Pons (tissue), 1 donor: ENCODE data around the gene HOXD10.

Experiments
- DNase-seq: peaks from one replicate; pipeline ENCODE4 v3.0.0-alpha.2; 2016; ENCODE audit warnings: low spot score

Gene HOXD10

DNA sequence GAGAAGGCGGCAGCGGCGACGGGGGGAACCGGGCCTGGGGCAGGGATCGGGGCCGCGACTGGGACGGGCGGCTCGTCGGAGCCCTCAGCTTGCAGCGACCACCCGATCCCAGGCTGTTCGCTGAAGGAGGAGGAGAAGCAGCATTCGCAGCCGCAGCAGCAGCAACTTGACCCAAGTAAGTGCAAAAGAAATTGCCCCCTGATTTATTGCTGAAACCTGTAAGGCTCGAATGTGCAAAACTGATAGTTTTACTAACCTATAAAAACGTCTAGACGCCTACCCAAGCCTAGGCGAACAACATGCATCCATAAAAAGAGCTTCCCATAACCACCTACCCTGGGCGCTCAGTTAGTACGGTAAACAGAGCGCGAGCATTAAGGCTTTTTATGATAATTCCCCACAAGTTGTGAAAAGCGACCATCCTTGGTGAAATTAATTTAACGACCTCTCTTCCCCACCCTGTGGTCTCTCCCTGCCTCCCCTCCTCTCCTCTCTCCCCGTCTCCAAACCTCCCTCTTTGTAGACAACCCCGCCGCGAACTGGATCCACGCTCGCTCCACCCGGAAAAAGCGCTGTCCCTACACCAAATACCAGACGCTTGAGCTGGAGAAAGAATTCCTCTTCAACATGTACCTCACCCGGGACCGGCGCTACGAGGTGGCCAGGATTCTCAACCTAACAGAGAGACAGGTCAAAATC is 7.0 kb downstream of the HOXD10 start:
- DNase-seq: no peak

DNA sequence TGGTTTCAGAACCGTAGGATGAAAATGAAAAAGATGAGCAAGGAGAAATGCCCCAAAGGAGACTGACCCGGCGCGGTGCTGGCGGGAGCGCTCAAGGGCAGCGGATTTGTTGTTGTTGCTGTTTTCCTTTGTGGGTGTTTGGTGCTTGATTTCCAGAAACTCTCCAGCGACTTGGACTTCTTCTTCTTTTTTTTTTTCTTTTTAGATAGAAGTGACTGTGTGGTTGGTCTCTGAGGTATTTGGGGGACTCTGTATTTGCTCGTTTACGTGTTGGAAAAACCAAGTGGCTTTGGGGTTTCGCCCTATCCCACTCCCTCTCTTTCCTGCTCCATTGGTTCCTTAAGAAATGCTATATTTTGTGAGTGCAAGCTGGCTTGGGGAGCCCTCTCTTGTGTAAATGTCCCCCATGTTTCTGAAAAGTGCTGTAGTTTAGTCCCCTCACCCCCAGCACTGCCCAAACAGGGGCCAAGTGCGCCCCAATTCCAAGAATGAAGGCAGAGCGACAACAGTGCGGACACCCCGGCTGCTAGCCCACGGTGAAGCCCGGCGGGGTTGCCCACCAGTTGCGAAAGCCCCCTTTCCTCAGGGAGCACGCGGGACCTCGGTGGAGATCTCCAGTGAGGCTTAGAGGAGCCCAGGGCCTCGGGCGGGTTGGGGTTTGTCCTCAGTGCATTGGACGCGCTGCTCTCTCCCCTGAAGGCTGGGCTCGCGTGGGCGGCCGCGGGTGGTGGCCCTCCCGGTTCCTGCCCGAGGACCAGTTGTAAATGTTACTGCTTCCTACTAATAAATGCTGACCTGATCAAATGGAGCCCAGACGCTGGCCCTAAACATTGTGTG is 7.8 kb downstream of the HOXD10 start:
- DNase-seq: no peak

DNA sequence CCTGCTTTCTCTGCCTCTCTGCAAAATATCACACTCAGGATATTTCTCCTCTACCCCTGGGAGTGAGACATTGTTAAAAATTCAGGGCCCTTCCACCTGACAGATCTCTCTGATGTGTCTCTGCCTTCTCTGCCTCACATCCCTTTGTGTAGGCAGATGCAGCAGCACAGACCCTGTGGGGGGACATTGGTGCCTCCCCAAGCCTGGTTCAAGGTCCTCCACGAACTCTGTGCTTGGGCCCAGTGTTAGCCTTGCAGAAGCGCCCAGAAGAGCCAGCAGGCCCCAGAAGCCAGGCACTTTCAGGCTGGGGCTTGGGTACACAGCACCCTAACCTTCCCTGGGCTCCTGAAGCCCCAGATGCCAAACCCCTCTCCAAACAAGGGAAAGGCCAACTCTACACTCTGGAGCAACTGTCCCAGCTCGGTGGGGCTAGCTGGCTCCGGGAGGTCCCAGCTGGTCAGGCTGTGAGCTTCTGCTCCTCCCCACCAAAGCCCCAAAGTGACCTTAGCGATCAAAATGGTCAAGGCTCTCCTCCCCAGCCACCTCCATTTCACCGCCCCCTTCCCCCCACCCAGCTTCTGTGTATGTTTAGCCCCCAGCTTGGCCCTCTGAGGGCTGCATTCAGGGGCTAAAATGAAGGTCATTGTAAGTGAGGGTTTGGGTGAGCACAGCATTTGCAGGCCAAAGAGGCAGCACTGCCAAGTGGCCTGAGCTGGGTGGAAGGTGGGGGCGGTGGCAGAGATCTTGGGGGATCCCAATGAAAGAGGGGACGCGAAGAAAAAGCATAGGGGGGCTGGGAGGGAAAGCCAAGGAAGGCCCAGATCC is 8.6 kb downstream of the HOXD10 start:
- no peak for DNase-seq

DNA sequence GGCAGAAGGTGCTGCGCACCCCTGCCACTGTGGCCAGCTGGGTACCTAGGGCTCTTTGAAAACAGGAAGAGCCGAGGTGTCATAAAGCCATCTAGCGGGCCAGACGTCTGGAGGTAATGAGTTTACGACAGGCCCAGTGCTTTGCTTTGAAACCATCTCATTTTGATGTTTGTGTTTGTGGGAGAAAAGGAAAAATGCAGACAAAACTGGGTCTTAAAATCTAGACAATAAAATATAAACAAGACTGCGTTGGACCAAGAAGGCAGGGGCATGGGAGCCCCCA is 9.1 kb downstream of the HOXD10 start:
- no peak for DNase-seq

DNA sequence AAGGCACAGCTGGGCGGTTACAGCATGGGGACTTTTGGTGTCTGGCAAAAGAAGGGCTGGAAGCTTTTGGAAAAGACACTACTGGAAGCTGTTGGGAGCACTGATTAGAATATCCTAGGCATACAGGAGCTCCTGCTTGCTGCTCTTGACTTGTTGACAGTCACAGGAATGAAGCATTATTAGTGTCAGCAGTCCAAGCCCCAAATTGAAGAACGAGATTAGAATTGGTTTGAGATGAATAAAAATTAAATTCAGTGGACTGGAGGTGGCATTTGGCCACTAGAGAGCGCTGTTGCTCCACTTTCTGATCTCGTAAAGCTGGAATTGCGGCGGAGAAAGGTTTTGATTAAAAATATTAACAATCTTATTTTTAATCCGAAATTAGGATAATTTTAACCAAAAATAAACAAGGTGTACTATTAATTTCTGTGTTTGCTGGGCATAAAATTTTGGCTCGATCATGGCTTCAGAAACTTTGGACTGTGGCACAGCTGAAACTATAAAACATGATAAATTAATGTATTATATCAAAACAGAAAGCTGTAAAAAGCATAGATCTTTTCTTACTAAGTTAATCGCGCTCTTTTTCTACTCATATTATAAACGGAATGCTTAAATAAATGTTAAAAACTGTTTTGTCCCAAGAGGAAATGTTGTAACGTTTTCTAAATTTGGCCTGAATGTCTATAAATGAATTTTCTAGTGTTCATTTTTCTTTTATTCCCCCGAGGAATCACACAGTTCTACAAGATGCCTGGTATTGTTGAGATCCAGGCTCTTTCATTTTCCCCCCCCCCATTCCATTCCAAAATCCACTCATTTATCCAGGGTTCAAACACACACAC is 10.6 kb downstream of the HOXD10 start:
- DNase-seq: peak; percentile 65

DNA sequence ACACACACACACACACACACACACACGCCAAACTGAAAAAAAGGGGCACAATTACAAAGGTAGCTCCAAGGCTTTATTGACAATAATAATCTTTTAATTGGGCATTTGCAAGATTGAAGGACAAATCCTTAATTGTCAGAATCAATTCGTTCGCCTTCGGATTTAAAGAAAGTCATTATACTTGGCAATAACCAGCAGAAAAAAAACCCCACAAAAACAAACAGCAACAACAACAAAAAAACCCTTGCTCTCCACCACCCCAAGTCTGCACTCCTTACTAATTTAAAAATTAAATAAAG is 11.1 kb downstream of the HOXD10 start:
- DNase-seq: no peak

DNA sequence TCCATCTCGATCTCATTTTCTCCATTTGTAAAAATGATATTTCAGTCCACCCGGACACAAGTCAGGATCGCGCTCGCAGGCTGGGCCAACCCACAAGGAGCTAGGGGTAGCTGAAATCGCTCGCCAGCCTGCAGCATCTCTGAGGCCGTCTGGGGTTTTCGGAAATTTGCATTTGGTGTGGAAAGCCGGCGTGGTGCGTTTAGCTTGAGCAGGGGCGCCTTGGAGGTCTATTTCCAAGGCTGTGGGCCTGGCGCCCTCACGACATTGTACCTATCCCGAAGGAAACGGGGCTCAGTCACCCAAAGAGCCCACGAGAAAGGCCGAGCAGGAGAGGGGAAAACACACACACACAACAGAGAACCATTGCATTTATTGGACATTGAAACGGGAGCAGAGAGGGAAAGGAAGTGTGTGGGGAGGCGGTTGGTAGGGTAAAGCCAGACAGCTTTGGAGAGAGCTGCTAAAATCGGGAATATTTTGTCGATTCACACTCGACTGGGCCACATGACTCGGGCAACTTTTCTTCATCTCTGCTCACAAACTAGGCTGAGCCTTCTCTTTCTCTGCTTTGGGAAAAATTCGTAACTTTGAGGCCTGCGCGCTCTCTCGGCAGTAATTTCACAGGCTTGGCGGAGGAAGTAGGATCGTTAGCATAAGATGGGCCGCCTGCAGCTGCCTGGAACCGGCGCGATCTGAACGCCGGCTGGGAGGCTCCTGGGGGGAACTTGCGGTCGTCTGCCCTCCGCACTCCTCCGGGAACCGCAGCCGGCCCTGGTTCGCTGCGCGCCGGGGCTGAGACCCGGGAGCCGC is 11.8 kb downstream of the HOXD10 start:
- DNase-seq: no peak

DNA sequence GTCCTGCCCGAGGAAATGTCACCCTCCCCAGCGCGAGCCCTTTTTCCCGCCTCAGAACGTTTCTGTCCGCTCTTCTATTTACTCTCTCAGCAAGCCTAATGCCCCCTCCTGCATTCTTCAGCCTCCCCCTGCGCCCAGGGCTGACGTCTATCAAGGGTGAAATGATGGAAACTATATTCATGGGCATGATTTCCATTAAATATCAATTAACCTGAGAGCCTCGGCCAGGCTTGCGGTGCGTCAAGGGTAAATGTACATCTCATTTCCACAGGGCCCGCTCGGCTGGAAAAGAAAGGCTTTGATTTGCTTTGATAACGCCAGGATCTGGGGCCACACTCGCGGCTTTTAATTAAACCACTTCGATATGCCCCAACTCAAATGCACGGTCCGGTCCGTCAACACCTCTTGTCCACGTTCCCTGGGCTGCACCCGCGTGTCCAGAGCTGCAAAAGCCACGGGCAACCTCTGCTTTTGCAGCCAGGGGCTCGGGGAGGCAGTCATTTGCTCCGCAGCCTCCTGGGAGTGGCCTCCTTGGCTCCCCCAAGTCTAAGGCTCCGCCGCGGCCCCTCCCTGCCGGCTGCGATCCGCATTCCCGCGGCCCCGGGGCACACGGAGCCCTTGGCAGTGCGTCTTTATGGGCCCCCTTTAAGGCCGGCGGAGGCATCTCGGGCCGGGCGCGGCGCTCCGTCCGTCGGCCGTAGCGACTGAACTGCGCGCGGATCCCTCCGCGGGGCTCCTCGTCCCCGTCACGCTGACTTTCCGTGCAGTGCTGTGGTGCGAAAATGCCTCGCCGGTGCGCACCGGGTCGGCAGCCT is 12.6 kb downstream of the HOXD10 start, which contains the start of gene HOXD8:
Gene HOXD8, plus strand, starts transcription at position 724 of the 815 bp plus-strand sequence. CDS start 662 bp downstream, outside the sequence.
- no peak for DNase-seq

DNA sequence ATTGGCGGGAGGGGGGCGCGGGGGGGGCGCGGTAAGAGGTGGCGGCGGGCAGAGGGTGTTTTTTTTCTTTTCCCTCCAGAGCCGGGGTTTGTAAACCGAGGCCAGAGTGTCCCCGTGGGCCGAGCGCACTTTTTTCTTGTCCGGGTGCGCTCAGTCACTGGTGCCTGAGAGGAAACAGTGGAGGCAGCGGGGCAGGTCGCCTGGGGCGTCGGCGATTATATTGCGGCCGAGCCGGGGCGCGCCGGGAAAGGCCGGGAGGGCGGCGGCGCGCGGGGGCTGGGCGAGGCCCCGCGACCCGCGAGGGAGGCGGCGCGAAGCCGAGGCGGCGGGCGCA is 13.2 kb downstream of the HOXD10 start:
- no peak for DNase-seq

DNA sequence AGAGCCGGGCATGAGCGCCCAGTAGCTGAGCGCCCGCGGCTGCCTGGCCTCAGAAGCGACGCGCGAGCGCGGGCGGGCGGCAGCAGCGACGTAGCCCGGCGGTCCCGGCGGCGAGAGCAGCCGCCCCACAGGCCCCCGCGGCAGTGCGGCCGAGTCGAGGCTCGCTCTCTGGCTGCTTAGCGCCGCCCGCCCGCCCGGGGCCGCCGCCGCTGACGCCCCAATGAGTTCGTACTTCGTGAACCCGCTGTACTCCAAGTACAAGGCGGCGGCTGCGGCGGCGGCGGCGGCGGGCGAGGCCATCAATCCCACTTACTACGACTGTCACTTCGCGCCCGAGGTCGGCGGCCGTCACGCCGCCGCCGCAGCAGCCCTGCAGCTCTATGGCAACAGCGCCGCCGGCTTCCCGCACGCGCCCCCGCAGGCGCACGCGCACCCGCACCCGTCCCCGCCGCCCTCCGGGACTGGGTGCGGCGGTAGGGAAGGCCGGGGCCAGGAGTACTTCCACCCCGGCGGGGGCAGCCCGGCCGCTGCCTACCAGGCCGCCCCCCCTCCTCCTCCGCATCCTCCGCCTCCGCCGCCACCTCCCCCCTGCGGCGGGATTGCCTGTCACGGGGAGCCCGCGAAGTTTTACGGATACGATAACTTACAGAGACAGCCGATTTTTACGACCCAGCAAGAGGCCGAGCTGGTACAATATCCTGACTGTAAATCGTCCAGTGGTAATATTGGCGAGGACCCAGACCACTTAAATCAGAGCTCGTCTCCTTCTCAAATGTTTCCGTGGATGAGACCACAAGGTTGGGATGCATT is 13.8 kb downstream of the HOXD10 start:
- no peak for DNase-seq

DNA sequence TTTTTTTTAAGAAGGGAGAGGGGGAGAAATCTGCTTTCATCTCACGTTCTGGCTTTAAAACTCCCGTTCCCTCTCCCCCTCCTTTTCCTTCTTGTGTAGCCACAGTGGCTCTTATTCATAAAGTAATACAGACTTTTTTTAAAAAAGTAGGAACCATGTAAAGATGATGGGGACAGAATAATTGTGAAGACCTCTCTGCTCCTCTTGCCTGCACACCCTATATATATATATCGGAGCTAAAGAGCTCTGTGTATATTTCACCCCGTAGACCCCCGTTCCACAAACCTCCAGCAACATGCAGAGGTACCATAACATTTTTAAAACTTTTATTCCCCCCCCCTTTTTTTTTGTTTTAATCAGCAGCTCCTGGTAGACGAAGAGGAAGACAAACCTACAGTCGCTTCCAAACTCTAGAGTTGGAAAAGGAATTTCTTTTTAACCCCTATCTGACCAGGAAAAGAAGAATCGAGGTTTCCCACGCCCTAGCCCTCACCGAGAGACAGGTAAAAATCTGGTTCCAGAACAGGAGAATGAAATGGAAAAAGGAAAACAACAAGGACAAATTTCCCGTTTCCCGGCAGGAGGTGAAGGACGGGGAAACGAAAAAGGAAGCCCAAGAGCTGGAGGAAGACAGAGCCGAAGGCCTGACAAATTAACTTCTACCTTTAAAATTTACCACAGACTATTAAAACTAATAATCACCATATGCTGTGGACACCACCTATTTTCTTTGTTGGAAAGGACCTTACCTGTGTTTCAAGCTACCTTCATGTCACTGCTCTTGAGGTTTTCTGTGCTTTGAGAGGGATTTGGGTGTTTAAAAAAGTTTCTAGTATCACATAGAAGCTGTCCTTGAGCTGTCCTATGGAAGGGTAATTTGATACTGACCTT is 14.6 kb downstream of the HOXD10 start:
- DNase-seq: no peak

DNA sequence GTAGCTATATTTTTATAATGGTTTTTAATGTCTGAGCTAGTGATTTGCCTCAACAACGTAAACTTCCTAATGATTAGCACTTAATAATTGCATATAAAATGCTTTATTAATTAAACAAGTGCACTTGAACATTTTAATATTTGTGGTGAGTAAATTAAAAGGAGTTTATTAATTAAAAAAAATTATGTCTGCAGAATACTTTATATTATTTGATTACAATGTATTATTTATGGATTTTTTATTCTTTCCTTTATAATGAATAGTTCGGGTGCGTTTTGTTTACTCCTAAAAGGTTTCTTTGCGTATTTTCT is 15.2 kb downstream of the HOXD10 start:
- DNase-seq: no peak

DNA sequence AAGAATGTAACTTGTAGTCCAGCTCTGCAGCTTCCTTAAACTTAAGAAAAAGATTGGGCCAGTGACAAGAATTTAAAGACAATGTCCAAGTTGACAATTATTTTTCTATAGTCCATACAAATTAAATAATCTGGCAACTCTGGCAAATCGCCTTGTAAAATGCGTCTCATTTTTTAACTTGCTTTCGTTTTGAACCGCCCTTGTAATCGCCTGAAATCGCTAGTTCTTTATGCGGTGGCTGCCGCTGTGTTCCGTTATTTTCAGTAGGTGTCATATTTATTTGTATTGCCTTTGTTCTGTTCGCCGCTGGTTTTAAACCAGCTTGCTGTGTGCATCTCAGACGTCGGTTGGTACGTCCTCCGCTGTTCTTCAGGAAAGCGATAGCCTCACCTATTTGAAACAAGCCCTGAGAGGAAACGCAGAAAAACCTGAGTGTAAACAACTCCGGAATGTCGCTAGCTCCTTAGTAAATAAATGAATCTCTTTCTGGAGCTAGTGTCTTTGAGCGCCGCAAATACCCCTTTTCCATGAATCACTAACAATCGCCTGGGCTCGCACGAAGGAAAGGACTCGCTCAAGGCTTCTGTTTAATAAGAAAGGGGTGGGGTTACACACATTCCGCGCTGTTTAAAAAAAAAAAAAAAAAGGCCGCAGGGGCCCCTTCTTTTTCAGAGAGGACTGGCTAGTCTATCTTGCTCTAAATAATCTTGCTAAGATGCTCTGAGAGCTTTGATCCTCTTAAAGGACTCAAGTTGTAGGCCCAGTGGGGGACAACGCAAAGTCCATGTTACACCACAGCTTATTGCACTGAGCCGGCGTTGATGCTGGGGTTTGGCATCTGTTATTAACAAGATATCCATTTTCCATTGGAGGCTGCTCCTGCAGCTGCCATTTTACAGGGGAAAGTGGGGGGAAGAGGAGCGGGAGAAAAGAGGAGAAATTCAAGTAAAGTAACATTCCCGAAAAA is 15.9 kb downstream of the HOXD10 start:
- no peak for DNase-seq

DNA sequence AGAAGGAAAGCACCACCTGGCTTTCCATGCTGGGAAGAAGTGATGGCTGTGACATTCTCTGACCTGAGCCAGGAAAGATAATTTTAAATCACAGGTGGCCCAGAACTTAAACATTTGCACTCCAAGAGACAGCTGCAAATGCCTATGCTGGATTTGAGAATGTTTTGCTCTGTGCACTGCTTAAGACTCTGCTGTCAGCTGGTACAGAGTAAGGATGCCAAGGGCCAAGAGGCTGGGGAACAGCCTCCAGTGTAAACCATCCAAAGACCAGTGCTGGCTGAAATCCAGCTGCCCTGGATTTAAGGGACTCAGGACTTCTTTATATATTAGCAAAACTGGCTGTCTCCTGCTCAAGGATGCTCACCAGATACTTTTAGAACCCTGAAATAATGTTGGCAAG is 16.8 kb downstream of the HOXD10 start:
- DNase-seq: no peak

DNA sequence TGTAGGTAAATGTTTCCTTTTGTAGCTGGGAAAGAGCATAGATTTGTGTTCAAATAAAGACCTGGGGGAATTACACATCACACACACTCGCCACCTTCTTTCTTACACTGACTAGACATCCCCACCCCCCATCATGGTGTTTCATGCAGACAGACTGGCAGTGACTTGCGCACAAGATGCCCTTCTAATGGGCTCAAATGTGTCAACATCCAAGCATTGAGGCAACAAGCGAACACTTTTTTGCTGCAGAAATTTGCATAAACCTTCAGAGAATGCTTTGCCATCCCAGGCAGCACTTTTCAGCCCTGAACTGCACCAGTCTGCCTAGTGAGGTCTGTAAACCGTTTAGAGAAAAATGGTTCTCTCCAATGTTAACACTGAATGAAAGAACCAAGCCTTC is 17.5 kb downstream of the HOXD10 start:
- no peak for DNase-seq

DNA sequence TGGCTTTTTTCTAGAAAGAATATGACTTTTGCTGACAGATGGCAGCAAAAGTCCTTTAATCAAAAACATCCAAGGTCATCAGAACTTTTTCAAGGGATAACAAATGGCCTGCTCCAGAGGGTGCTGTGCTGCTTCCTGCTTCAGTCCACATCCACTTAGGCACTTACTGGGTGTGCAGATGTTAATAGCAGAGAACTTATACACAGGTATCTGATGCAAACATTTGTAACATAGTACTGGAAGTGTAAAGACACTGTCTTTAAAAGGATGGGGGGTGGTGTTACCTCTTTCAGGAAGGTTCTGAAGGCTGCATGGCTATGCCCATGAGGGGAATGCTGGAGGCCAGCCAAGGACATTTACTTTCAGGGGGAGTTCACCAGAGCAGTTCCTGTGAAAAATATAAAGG is 18.5 kb downstream of the HOXD10 start:
- DNase-seq: no peak
